Measurements from ENCODE around the gene NUMBL. TPM values are rescaled to one million over a fixed set of nuclear protein-coding genes. Genes with fewer than 3 reads are reported as not detected.

NUMBL gene
- total and polyA plus RNA-seq, 4 donors = 1.1 to 4.6 (median 2.7) TPM

GRCh38 chr19:40682431-40682964, 8.0 kb downstream of the NUMBL start:
- H3K36me3 ChIP-seq (ENCODE audit: control insufficient read depth in 4 of 4, insufficient read depth in 3 of 4, low read depth in 1 of 4, low read length in 3 of 4) = peaks cover 2 to 19% (median 4%) of the 10 kb centered on the region in 4 donors
- no peaks in the 10 kb centered on the region for H3K9me3 ChIP-seq (ENCODE audit: control insufficient read depth in 4 of 4, low read length in 3 of 4)
- WGBS = 95% methylated on average over 18 of the region's 18 CpGs
- no peak overlapping the region for H3K27ac ChIP-seq (ENCODE audit: low read depth in 1 of 2, low read length in 2 of 2)
- no peak overlapping the region for H3K4me3 ChIP-seq (ENCODE audit: low read depth in 1 of 3, low read length in 3 of 3)
- no peak for TF ChIP-seq REST (IDR thresholded peaks at IDR 0.05)
- no peak for TF ChIP-seq NR2F2 (IDR thresholded peaks at IDR 0.05)
- no peak for TF ChIP-seq ATF3 (IDR thresholded peaks at IDR 0.05)
- TF ChIP-seq HNF4A (conservative IDR thresholded peaks at IDR 0.05) = no peak
- no peak for TF ChIP-seq JUND (IDR thresholded peaks at IDR 0.05)
- TF ChIP-seq YY1 (IDR thresholded peaks at IDR 0.05) = no peak
- no peak for TF ChIP-seq RXRA (IDR thresholded peaks at IDR 0.05)
- TF ChIP-seq EGR1 (IDR thresholded peaks at IDR 0.05; ENCODE audit: low read depth in 2 of 2) = no peak
- no peak for TF ChIP-seq GABPA (IDR thresholded peaks at IDR 0.05 in 1 of 2, conservative IDR thresholded peaks at IDR 0.05 in 1 of 2)
- TF ChIP-seq RAD21 (IDR thresholded peaks at IDR 0.05) = no peak
- no peak for TF ChIP-seq MAX (IDR thresholded peaks at IDR 0.05)
- no peak for TF ChIP-seq CTCF (IDR thresholded peaks at IDR 0.05; ENCODE audit: low read depth, low read length, missing input control)
- no peak for TF ChIP-seq ZBTB33 (IDR thresholded peaks at IDR 0.05)
- H3K27me3 ChIP-seq (ENCODE audit: control insufficient read depth in 4 of 4, insufficient read depth in 4 of 4, low read length in 3 of 4) = no peaks in the 10 kb centered on the region
- no peaks in the 10 kb centered on the region for H3K4me1 ChIP-seq (ENCODE audit: control insufficient read depth in 4 of 4, insufficient read depth in 4 of 4, low read length in 3 of 4)
- no peak for DNase-seq (ENCODE audit: low spot score)
- H3K9ac ChIP-seq (ENCODE audit: low read depth in 1 of 2, low read length in 2 of 2) = no peak overlapping the region

GRCh38 chr19:40681039-40681438, 9.4 kb downstream of the NUMBL start:
- Histone ChIP-seq H3K9me3 (ENCODE audit: control insufficient read depth in 4 of 4, low read length in 3 of 4) (no peaks in the 10 kb centered on the region), H3K36me3 (ENCODE audit: control insufficient read depth in 4 of 4, insufficient read depth in 3 of 4, low read depth in 1 of 4, low read length in 3 of 4) (peaks cover 2 to 26% (median 8%) of the 10 kb centered on the region in 4 donors), H3K27me3 (ENCODE audit: control insufficient read depth in 4 of 4, insufficient read depth in 4 of 4, low read length in 3 of 4) (no peaks in the 10 kb centered on the region), H3K9ac (ENCODE audit: low read depth in 1 of 2, low read length in 2 of 2) (no peak overlapping the region), H3K4me1 (ENCODE audit: control insufficient read depth in 4 of 4, insufficient read depth in 4 of 4, low read length in 3 of 4) (no peaks in the 10 kb centered on the region), H3K4me3 (ENCODE audit: low read depth in 1 of 3, low read length in 3 of 3) (no peak overlapping the region), H3K27ac (ENCODE audit: low read depth in 1 of 2, low read length in 2 of 2) (no peak overlapping the region)
- DNase-seq (ENCODE audit: low spot score) = no peak
- TF ChIP-seq EGR1 (IDR thresholded peaks at IDR 0.05; ENCODE audit: low read depth in 2 of 2) = no peak
- no peak for TF ChIP-seq TAF1 (conservative IDR thresholded peaks at IDR 0.05)
- no peak for TF ChIP-seq ATF3 (IDR thresholded peaks at IDR 0.05)
- TF ChIP-seq FOXA2 (IDR thresholded peaks at IDR 0.05) = no peak
- no peak for TF ChIP-seq YY1 (IDR thresholded peaks at IDR 0.05)
- no peak for TF ChIP-seq NR2F2 (IDR thresholded peaks at IDR 0.05)
- TF ChIP-seq HNF4G (IDR thresholded peaks at IDR 0.05) = no peak
- no peak for TF ChIP-seq REST (IDR thresholded peaks at IDR 0.05)
- TF ChIP-seq RAD21 (IDR thresholded peaks at IDR 0.05) = no peak
- TF ChIP-seq RXRA (IDR thresholded peaks at IDR 0.05) = no peak
- TF ChIP-seq HNF4A (conservative IDR thresholded peaks at IDR 0.05) = no peak
- no peak for TF ChIP-seq SP1 (IDR thresholded peaks at IDR 0.05)
- no peak for TF ChIP-seq MAX (IDR thresholded peaks at IDR 0.05)
- no peak for TF ChIP-seq GABPA (IDR thresholded peaks at IDR 0.05 in 1 of 2, conservative IDR thresholded peaks at IDR 0.05 in 1 of 2)
- WGBS = 88% methylated on average over 4 of the region's 4 CpGs

All from liver (tissue), 9 donors.